Measurements from ENCODE around the gene HCAR2.
"Not testable (repeated sequence)": the region's sequence is repeated elsewhere in the genome, so short reads cannot be mapped to it uniquely, and the experiment has no call there.

Gene HCAR2

GRCh38 chr12:122665349-122665748, 37.8 kb downstream of the HCAR2 start:
- no peak for DNase-seq (ENCODE audit: low read depth)

GRCh38 chr12:122661938-122662337, 41.2 kb downstream of the HCAR2 start:
- no peak for DNase-seq (ENCODE audit: low read depth)

- no peak for DNase-seq (ENCODE audit: low read depth)
Observed at GRCh38 chr12:122661246-122661645, 41.9 kb downstream of the HCAR2 start.

GRCh38 chr12:122659579-122659978, 43.6 kb downstream of the HCAR2 start:
- no peak for DNase-seq (ENCODE audit: low read depth)

- no peak for DNase-seq (ENCODE audit: low read depth)
Observed at GRCh38 chr12:122656298-122656697, 46.9 kb downstream of the HCAR2 start.

GRCh38 chr12:122653291-122653690, 49.9 kb downstream of the HCAR2 start:
- DNase-seq (ENCODE audit: low read depth) = not testable (repeated sequence)

GRCh38 chr12:122651520-122652224, 51.5 kb downstream of the HCAR2 start:
- no peak for DNase-seq (ENCODE audit: low read depth)
